Mammary epithelial cell (primary cell): ENCODE results near the gene EEF1A2.

Experiments
- EZH2 ChIP-seq: IDR thresholded peaks from 2 replicates; pipeline ENCODE4 v1.6.1; 2012; ENCODE audit warnings: low read length, inconsistent platforms, borderline replicate concordance
- TF ChIP-seq, protein P1 (sequence below), 2 donors: IDR thresholded peaks in 1 of 2; conservative IDR thresholded peaks in 1 of 2; 2 replicates each; pipeline ENCODE4 v1.5.1; 2011 to 2012; ENCODE audit warnings: inconsistent platforms in 2 of 2, low read length in 2 of 2, mild to moderate bottlenecking in 2 of 2, control low read depth in 1 of 2, low read depth in 1 of 2; ENCODE audit not compliant: insufficient read depth in 1 of 2; ENCODE audit errors: extremely low read depth in 1 of 2

- TF ChIP-seq, protein P1, sequence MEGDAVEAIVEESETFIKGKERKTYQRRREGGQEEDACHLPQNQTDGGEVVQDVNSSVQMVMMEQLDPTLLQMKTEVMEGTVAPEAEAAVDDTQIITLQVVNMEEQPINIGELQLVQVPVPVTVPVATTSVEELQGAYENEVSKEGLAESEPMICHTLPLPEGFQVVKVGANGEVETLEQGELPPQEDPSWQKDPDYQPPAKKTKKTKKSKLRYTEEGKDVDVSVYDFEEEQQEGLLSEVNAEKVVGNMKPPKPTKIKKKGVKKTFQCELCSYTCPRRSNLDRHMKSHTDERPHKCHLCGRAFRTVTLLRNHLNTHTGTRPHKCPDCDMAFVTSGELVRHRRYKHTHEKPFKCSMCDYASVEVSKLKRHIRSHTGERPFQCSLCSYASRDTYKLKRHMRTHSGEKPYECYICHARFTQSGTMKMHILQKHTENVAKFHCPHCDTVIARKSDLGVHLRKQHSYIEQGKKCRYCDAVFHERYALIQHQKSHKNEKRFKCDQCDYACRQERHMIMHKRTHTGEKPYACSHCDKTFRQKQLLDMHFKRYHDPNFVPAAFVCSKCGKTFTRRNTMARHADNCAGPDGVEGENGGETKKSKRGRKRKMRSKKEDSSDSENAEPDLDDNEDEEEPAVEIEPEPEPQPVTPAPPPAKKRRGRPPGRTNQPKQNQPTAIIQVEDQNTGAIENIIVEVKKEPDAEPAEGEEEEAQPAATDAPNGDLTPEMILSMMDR (conservative IDR thresholded peaks at IDR 0.05 in 1 of 2, IDR thresholded peaks at IDR 0.05 in 1 of 2; ENCODE audit: extremely low read depth in 1 of 2, insufficient read depth in 1 of 2, low read depth in 1 of 2, low read length in 2 of 2), result no peak
- no peak for TF ChIP-seq EZH2
Measured at GRCh38 chr20:63517376-63518309, 18.8 kb upstream of the EEF1A2 start.
